Cortex of kidney (tissue), 1 donor: ENCODE measurements around the gene AFAP1L2.
"Not testable (repeated sequence)": the region's sequence is repeated elsewhere in the genome, so short reads cannot be mapped to it uniquely, and the experiment has no call there.

Experiments used
- DNase-seq: peaks from one replicate; lab custom pipeline; 2025; lab: John Stamatoyannopoulos, UW

The AFAP1L2 gene

GRCh38 chr10:114359041-114359952, 45.0 kb downstream of the AFAP1L2 start:
- no peak for DNase-seq

GRCh38 chr10:114357515-114357996, 46.7 kb downstream of the AFAP1L2 start:
- DNase-seq = no peak

- DNase-seq = no peak
These were observed 47.4 kb downstream of the AFAP1L2 start for GRCh38 chr10:114356751-114357514.

GRCh38 chr10:114356126-114356525, 48.2 kb downstream of the AFAP1L2 start:
- DNase-seq = no peak

GRCh38 chr10:114353383-114353782, 50.9 kb downstream of the AFAP1L2 start:
- no peak for DNase-seq

GRCh38 chr10:114352653-114353298, 51.5 kb downstream of the AFAP1L2 start:
- no peak for DNase-seq

GRCh38 chr10:114350751-114351150, 53.6 kb downstream of the AFAP1L2 start:
- DNase-seq = no peak

GRCh38 chr10:114349522-114350215, 54.6 kb downstream of the AFAP1L2 start:
- DNase-seq = no peak

- DNase-seq = not testable (repeated sequence)
These were observed 55.2 kb downstream of the AFAP1L2 start for GRCh38 chr10:114349071-114349470.

GRCh38 chr10:114347791-114348190, 56.5 kb downstream of the AFAP1L2 start:
- DNase-seq = no peak

- DNase-seq = no peak
These were observed 57.1 kb downstream of the AFAP1L2 start for GRCh38 chr10:114347241-114347640.

- no peak for DNase-seq
These were observed 57.9 kb downstream of the AFAP1L2 start for GRCh38 chr10:114346176-114347031.

- DNase-seq = no peak
These were observed 58.6 kb downstream of the AFAP1L2 start for GRCh38 chr10:114345701-114346100.

- DNase-seq = no peak
These were observed 60.4 kb downstream of the AFAP1L2 start for GRCh38 chr10:114343623-114344505.

- no peak for DNase-seq
These were observed 61.3 kb downstream of the AFAP1L2 start for GRCh38 chr10:114342976-114343375.

- DNase-seq = no peak
These were observed 63.5 kb downstream of the AFAP1L2 start for GRCh38 chr10:114340816-114341215.

- no peak for DNase-seq
These were observed 66.5 kb downstream of the AFAP1L2 start for GRCh38 chr10:114337510-114338462.

GRCh38 chr10:114336823-114337509, 67.3 kb downstream of the AFAP1L2 start:
- DNase-seq = no peak
